ENCODE measurements around the gene TCEA3. TPM values are rescaled to one million over a fixed set of nuclear protein-coding genes. Genes with fewer than 3 reads are reported as not detected.

The TCEA3 gene
- total and polyA plus RNA-seq, 2 of the 4 experiments (the other 2 are of a cell fraction), result 3.0 to 6.3 TPM

DNA sequence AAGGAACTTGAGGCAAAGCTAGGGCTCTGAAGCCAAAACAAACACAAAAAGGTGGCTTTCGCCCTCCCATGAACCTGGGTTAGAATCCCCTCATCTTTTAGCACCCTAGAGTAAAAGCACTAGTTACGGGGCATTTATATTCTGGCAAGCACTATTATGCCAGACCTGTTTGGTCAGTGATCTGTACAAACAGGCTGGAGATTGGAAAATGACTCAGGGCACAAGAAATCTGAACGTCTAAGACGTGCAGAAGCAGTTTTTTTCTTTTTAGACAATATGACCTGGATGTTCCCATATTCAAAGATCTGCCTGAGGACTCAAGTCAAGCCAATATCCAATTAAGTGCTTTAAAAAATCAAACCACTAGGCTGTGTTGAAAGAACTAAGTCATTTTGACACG, 58.0 kb downstream of the TCEA3 start:
- 100% methylated on average over 1 of the region's 5 CpGs; no CpG with 5 or more reads in 1 of the 2 experiments for WGBS, 2 experiments (ENCODE audit: extremely low coverage in 2 of 2, insufficient read length in 1 of 2)
- DNase-seq (no peak), ATAC-seq (ENCODE audit: low read depth) (no peak)
- Histone ChIP-seq H3K27me3 (ENCODE audit: control insufficient read depth, insufficient read depth, low read length) (no peaks in the 10 kb centered on the region), H2AFZ (replicated peaks; ENCODE audit: low read length, poor library complexity) (no peak overlapping the region), H2AK5ac (ENCODE audit: low read depth, low read length) (no peak overlapping the region), H3K4me2 (ENCODE audit: low read depth, low read length) (no peak overlapping the region), H4K5ac (ENCODE audit: low read depth, low read length) (no peak overlapping the region), H3K4me1 (ENCODE audit: control insufficient read depth, insufficient read depth, low read length) (peaks cover 15% of the 10 kb centered on the region), H2BK20ac (ENCODE audit: low read depth, low read length) (no peak overlapping the region), H3K9me3 (ENCODE audit: control insufficient read depth, insufficient read depth, low read length) (peaks cover 26% of the 10 kb centered on the region), H4K91ac (ENCODE audit: insufficient read depth, low read depth, low read length) (no peak overlapping the region), H3K56ac (ENCODE audit: extremely low read depth, insufficient read depth, low read length) (no peak overlapping the region), H3K14ac (replicated peaks; ENCODE audit: low read depth, low read length) (no peak overlapping the region), H3K23ac (ENCODE audit: low read depth, low read length) (no peak overlapping the region), H3K4me3 (ENCODE audit: insufficient read depth, low read depth, low read length) (no peak overlapping the region), H3K27ac (ENCODE audit: insufficient read depth, low read length) (no peak overlapping the region), H3K79me1 (ENCODE audit: low read depth in 1 of 2, low read length in 2 of 2) (peaks cover 40 to 54% of the 10 kb centered on the region in 2 experiments), H2BK5ac (ENCODE audit: low read depth, low read length, poor library complexity, severe bottlenecking) (no peak overlapping the region), H2AK9ac (replicated peaks; ENCODE audit: low read depth, low read length, poor library complexity) (no peak overlapping the region), H4K8ac (ENCODE audit: low read depth in 2 of 2, low read length in 2 of 2) (no peak overlapping the region), H2BK15ac (ENCODE audit: low read depth, low read length) (no peak overlapping the region), H2BK120ac (ENCODE audit: low read depth, low read length) (no peak overlapping the region), H3K9ac (ENCODE audit: low read depth, low read length) (no peak overlapping the region), H3K36me3 (ENCODE audit: control insufficient read depth, insufficient read depth, low read length) (peaks cover 32% of the 10 kb centered on the region), H3K18ac (ENCODE audit: low read depth, low read length) (no peak overlapping the region), H4K20me1 (ENCODE audit: insufficient read depth, low read length) (no peaks in the 10 kb centered on the region), H3K4ac (ENCODE audit: low read depth, low read length) (no peak overlapping the region), H3K9me1 (ENCODE audit: insufficient read depth, low read length) (peaks cover 9% of the 10 kb centered on the region)
- ChIA-PET POLR2A (ENCODE audit: unreplicated experiment) (no interaction called here), CTCF (no interaction called here)
- intact Hi-C loops (cut with micrococcal nuclease) (no loop called here), dilution Hi-C loops (cut with HindIII; ENCODE audit: low sequenced_read_pairs, unreplicated experiment) (no loop called here), in situ Hi-C loops (cut with MboI; ENCODE audit: low sequenced_read_pairs) (no loop called here)
- no TSS peak for BruUV-seq (replicated peaks)
- TF ChIP-seq NFE2L2 (IDR thresholded peaks at IDR 0.05; ENCODE audit: low read depth, low read length) (no peak), FOS (IDR thresholded peaks at IDR 0.05; ENCODE audit: low read depth, low read length) (no peak), RCOR1 (IDR thresholded peaks at IDR 0.05; ENCODE audit: insufficient replicate concordance, low read length) (no peak), MAZ (IDR thresholded peaks at IDR 0.05; ENCODE audit: borderline replicate concordance, low read depth, low read length) (no peak), CEBPB (IDR thresholded peaks at IDR 0.05; ENCODE audit: low read depth, low read length) (no peak), RAD21 (IDR thresholded peaks at IDR 0.05; ENCODE audit: low read length) (no peak), SMC3 (IDR thresholded peaks at IDR 0.05; ENCODE audit: low read depth, low read length) (no peak), BHLHE40 (IDR thresholded peaks at IDR 0.05; ENCODE audit: low read depth, low read length) (no peak), RFX5 (IDR thresholded peaks at IDR 0.05; ENCODE audit: low read depth, low read length) (no peak), MXI1 (IDR thresholded peaks at IDR 0.05; ENCODE audit: borderline replicate concordance, low read depth, low read length) (no peak), CHD1 (IDR thresholded peaks at IDR 0.05; ENCODE audit: low read depth, low read length) (no peak), POLR2A (IDR thresholded peaks at IDR 0.05; ENCODE audit: low read depth, low read length) (no peak), MAFK (IDR thresholded peaks at IDR 0.05; ENCODE audit: low read depth, low read length) (no peak)
- TF ChIP-seq, protein P1, sequence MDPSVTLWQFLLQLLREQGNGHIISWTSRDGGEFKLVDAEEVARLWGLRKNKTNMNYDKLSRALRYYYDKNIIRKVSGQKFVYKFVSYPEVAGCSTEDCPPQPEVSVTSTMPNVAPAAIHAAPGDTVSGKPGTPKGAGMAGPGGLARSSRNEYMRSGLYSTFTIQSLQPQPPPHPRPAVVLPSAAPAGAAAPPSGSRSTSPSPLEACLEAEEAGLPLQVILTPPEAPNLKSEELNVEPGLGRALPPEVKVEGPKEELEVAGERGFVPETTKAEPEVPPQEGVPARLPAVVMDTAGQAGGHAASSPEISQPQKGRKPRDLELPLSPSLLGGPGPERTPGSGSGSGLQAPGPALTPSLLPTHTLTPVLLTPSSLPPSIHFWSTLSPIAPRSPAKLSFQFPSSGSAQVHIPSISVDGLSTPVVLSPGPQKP (IDR thresholded peaks at IDR 0.05; ENCODE audit: borderline replicate concordance, low read depth, low read length), result no peak
- TF ChIP-seq, protein P2, sequence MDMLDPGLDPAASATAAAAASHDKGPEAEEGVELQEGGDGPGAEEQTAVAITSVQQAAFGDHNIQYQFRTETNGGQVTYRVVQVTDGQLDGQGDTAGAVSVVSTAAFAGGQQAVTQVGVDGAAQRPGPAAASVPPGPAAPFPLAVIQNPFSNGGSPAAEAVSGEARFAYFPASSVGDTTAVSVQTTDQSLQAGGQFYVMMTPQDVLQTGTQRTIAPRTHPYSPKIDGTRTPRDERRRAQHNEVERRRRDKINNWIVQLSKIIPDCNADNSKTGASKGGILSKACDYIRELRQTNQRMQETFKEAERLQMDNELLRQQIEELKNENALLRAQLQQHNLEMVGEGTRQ (IDR thresholded peaks at IDR 0.05; ENCODE audit: low read depth, low read length), result no peak
- TF ChIP-seq, protein P3, sequence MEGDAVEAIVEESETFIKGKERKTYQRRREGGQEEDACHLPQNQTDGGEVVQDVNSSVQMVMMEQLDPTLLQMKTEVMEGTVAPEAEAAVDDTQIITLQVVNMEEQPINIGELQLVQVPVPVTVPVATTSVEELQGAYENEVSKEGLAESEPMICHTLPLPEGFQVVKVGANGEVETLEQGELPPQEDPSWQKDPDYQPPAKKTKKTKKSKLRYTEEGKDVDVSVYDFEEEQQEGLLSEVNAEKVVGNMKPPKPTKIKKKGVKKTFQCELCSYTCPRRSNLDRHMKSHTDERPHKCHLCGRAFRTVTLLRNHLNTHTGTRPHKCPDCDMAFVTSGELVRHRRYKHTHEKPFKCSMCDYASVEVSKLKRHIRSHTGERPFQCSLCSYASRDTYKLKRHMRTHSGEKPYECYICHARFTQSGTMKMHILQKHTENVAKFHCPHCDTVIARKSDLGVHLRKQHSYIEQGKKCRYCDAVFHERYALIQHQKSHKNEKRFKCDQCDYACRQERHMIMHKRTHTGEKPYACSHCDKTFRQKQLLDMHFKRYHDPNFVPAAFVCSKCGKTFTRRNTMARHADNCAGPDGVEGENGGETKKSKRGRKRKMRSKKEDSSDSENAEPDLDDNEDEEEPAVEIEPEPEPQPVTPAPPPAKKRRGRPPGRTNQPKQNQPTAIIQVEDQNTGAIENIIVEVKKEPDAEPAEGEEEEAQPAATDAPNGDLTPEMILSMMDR (conservative IDR thresholded peaks at IDR 0.05; ENCODE audit: low read depth, low read length), result no peak

All from IMR-90 (cell line).